Suprapubic skin (tissue), 3 donors: ENCODE results near the gene TSHZ2.

ENCODE experiments used
- CTCF ChIP-seq, 2 donors: fragments of 200-600 bp in 1 of 2; fragments of 450-650 bp in 1 of 2; sonication (generic) in 1 of 2; IDR thresholded peaks; one replicate each; pipeline ENCODE4 v1.5.1; 2016 to 2019; ENCODE audit warnings: antibody characterized with exemption in 2 of 2, mild to moderate bottlenecking in 1 of 2, moderate library complexity in 1 of 2
- EP300 ChIP-seq: sonication (generic); formaldehyde crosslinking; IDR thresholded peaks from one replicate; pipeline ENCODE4 v1.6.1; 2017; ENCODE audit warnings: antibody characterized with exemption

- TF ChIP-seq CTCF (IDR thresholded peaks at IDR 0.05), result no peak
- TF ChIP-seq EP300, result no peak
These were observed 528.5 kb downstream of the TSHZ2 start for GRCh38 chr20:53500651-53501050.
